PC-9 (cell line): ENCODE data around the gene ZNF41. TPM values are rescaled to one million over a fixed set of nuclear protein-coding genes. Genes with fewer than 3 reads are reported as not detected.

Source experiments
- BruUV-seq: library from RNA; stranded (reverse); fragments of 400-500 nt; replicated peaks from 2 replicates; lab custom pipeline; 2021; lab: Mats Ljungman, UMichigan
- CTCF ChIA-PET: fragments of 300-600 bp; sonication (Branson Sonifier 250); formaldehyde crosslinking; loops from one replicate; lab custom pipeline; 2022; ENCODE audit warnings: antibody characterized with exemption; lab: Charles Lee
- POLR2A ChIA-PET: fragments of 300-600 bp; sonication (Branson Sonifier 250); formaldehyde crosslinking; loops from one replicate; lab custom pipeline; 2022; ENCODE audit warnings: antibody characterized with exemption; ENCODE audit not compliant: unreplicated experiment; lab: Charles Lee
- DNase-seq, 2 experiments: peaks; one replicate each; pipeline versions ENCODE4 v3.0.0 to v3.0.0-alpha.2; 2015 to 2022; ENCODE audit warnings: mixed read lengths in 1 of 2
- H2AFZ ChIP-seq: fragments of 200-600 bp; sonication (generic); 2 replicates; pipeline ENCODE4 v1.8.1; 2017; ENCODE audit warnings: antibody characterized with exemption
- H3F3A ChIP-seq: fragments of 200-600 bp; sonication (generic); 2 replicates; pipeline ENCODE4 v1.8.1; 2017; ENCODE audit warnings: antibody characterized with exemption, mild to moderate bottlenecking, low read depth; ENCODE audit not compliant: insufficient read depth
- H3K27ac ChIP-seq: fragments of 200-600 bp; sonication (generic); 2 replicates; pipeline ENCODE4 v1.6.1; 2016; ENCODE audit warnings: mixed run types
- H3K27me3 ChIP-seq: fragments of 200-600 bp; sonication (generic); 2 replicates; pipeline ENCODE4 v1.6.1; 2016; ENCODE audit warnings: low read depth, mixed run types; ENCODE audit not compliant: insufficient read depth
- H3K36me3 ChIP-seq: fragments of 200-600 bp; sonication (generic); 2 replicates; pipeline ENCODE4 v1.6.1; 2016; ENCODE audit warnings: low read depth, mixed run types
- H3K4me1 ChIP-seq: fragments of 200-600 bp; sonication (generic); replicated peaks from 2 replicates; pipeline ENCODE4 v1.6.1; 2016; ENCODE audit warnings: mixed run types; ENCODE audit not compliant: insufficient read depth
- H3K4me2 ChIP-seq: fragments of 200-600 bp; sonication (generic); 2 replicates; pipeline ENCODE4 v1.6.1; 2017; ENCODE audit warnings: mixed run types
- H3K4me3 ChIP-seq: fragments of 200-600 bp; sonication (generic); 2 replicates; pipeline ENCODE4 v1.6.1; 2016; ENCODE audit warnings: mixed run types
- H3K79me2 ChIP-seq: fragments of 200-600 bp; sonication (generic); 2 replicates; pipeline ENCODE4 v1.6.1; 2017; ENCODE audit warnings: low read depth, mixed run types
- H3K9me2 ChIP-seq: fragments of 200-600 bp; sonication (generic); 2 replicates; pipeline ENCODE4 v1.8.1; 2017; ENCODE audit warnings: mild to moderate bottlenecking; ENCODE audit not compliant: insufficient read depth
- H3K9me3 ChIP-seq: fragments of 200-600 bp; sonication (generic); 2 replicates; pipeline ENCODE4 v1.8.1; 2016; ENCODE audit warnings: low read depth; ENCODE audit not compliant: insufficient read depth
- H4K20me1 ChIP-seq: fragments of 200-600 bp; sonication (generic); 2 replicates; pipeline ENCODE4 v1.8.1; 2017; ENCODE audit not compliant: insufficient read depth
- EZH2 ChIP-seq: fragments of 200-600 bp; sonication (generic); IDR thresholded peaks from 2 replicates; pipeline ENCODE4 v1.8.0; 2017; ENCODE audit warnings: antibody characterized with exemption, low read depth
- intact Hi-C: fragments of 100-400 bp; cut with micrococcal nuclease; formaldehyde crosslinking; loops from one replicate; pipeline ENCODE4 v1.10.0; 2022; ENCODE audit not compliant: unreplicated experiment
- total RNA-seq: library from RNA; stranded (reverse); gene quantifications from 2 replicates; pipeline ENCODE4 v1.2.3, GENCODE V29; 2021
- TF ChIP-seq, protein P1 (sequence below): fragments of 200-600 bp; sonication (generic); conservative IDR thresholded peaks from 2 replicates; pipeline ENCODE4 v1.6.1; 2017; ENCODE audit warnings: mixed run types, antibody characterized with exemption, mild to moderate bottlenecking, moderate library complexity

ZNF41 gene
- total RNA-seq, 1 experiment from 2014 or later: 3.1 TPM

- H3K27ac ChIP-seq: no peak overlapping the region
- no peaks in the 10 kb centered on the region for H4K20me1 ChIP-seq
- no peak overlapping the region for H2AFZ ChIP-seq
- H3K79me2 ChIP-seq: no peaks in the 10 kb centered on the region
- DNase-seq: no peak
- H3F3A ChIP-seq: no peaks in the 10 kb centered on the region
- H3K9me3 ChIP-seq: no peaks in the 10 kb centered on the region
- BruUV-seq: no TSS peak
- POLR2A ChIA-PET: no interaction called here
- TF ChIP-seq, protein P1, sequence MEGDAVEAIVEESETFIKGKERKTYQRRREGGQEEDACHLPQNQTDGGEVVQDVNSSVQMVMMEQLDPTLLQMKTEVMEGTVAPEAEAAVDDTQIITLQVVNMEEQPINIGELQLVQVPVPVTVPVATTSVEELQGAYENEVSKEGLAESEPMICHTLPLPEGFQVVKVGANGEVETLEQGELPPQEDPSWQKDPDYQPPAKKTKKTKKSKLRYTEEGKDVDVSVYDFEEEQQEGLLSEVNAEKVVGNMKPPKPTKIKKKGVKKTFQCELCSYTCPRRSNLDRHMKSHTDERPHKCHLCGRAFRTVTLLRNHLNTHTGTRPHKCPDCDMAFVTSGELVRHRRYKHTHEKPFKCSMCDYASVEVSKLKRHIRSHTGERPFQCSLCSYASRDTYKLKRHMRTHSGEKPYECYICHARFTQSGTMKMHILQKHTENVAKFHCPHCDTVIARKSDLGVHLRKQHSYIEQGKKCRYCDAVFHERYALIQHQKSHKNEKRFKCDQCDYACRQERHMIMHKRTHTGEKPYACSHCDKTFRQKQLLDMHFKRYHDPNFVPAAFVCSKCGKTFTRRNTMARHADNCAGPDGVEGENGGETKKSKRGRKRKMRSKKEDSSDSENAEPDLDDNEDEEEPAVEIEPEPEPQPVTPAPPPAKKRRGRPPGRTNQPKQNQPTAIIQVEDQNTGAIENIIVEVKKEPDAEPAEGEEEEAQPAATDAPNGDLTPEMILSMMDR: no peak
- TF ChIP-seq EZH2: no peak
- H3K9me2 ChIP-seq: no peaks in the 10 kb centered on the region
- no peak overlapping the region for H3K4me3 ChIP-seq
- CTCF ChIA-PET: no interaction called here
- H3K27me3 ChIP-seq: no peaks in the 10 kb centered on the region
- H3K4me2 ChIP-seq: no peak overlapping the region
- H3K36me3 ChIP-seq: no peaks in the 10 kb centered on the region
- intact Hi-C loops: no loop called here
- H3K4me1 ChIP-seq: no peaks in the 10 kb centered on the region
Measured at GRCh38 chrX:47458528-47458927, 24.5 kb downstream of the ZNF41 start.

GRCh38 chrX:47456080-47456479 lies 26.9 kb downstream of the ZNF41 start:
- H3K4me1 ChIP-seq: no peaks in the 10 kb centered on the region
- no peak overlapping the region for H2AFZ ChIP-seq
- H3K36me3 ChIP-seq: no peaks in the 10 kb centered on the region
- no peaks in the 10 kb centered on the region for H3F3A ChIP-seq
- H3K4me3 ChIP-seq: no peak overlapping the region
- intact Hi-C loops: no loop called here
- TF ChIP-seq EZH2: no peak
- TF ChIP-seq, protein P1: no peak
- H3K9me2 ChIP-seq: no peaks in the 10 kb centered on the region
- H3K27ac ChIP-seq: no peak overlapping the region
- no peaks in the 10 kb centered on the region for H3K79me2 ChIP-seq
- no peak overlapping the region for H3K4me2 ChIP-seq
- no peaks in the 10 kb centered on the region for H3K27me3 ChIP-seq
- POLR2A ChIA-PET: no interaction called here
- BruUV-seq: no TSS peak
- H4K20me1 ChIP-seq: no peaks in the 10 kb centered on the region
- no peak for DNase-seq
- no peaks in the 10 kb centered on the region for H3K9me3 ChIP-seq
- CTCF ChIA-PET: no interaction called here

DNA sequence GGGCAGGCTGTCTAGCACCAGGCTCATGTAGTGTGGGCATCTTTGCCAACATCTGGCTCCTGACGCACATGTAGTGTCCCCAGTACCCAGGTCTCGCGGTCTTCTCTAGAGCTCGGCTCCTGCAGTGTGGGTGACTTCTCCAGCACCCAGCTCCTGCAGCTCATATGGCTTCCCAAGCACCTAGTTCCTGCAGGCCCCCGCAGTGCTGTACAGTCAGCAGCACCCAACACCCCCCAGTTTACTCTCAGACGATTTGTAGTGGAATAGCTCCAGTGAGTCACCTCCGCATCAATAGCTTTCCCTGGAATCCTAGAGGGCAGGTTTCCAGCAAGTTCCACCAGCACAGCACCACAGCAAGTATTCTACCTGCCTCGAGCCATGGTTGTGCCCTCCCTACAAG lies 30.9 kb downstream of the ZNF41 start:
- Histone ChIP-seq H3K4me1 (no peaks in the 10 kb centered on the region), H3K27ac (no peak overlapping the region), H3K9me2 (no peaks in the 10 kb centered on the region), H3K27me3 (no peaks in the 10 kb centered on the region), H3K79me2 (no peaks in the 10 kb centered on the region), H2AFZ (no peak overlapping the region), H3F3A (no peaks in the 10 kb centered on the region), H3K36me3 (no peaks in the 10 kb centered on the region), H3K4me3 (no peak overlapping the region), H4K20me1 (no peaks in the 10 kb centered on the region), H3K4me2 (no peak overlapping the region), H3K9me3 (no peaks in the 10 kb centered on the region)
- intact Hi-C loops: no loop called here
- TF ChIP-seq, protein P1: no peak
- no TSS peak for BruUV-seq
- CTCF ChIA-PET: no interaction called here
- POLR2A ChIA-PET: no interaction called here
- no peak for DNase-seq
